Measurements from ENCODE around the gene PSMF1.

Gene PSMF1

DNA sequence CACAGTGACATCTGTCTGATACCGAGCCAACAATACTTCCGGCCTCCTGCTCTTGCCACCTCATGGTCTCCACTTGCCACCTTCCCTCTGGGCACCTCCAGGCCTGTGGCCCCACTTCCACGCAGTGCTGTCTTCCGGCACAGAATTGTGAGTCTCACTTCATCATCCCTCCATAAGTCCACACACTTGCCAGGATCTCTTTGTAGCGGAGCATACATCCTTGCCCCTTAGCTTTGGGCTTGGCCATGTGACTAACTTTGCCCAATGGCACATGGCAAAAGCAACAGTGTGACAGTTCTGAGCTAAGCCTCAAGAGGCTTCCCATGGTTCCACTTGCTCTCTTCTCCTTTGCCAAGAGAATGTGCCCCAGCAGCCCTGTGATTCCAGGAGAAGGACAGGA, 80.3 kb downstream of the PSMF1 start:
- TF ChIP-seq, protein P1, sequence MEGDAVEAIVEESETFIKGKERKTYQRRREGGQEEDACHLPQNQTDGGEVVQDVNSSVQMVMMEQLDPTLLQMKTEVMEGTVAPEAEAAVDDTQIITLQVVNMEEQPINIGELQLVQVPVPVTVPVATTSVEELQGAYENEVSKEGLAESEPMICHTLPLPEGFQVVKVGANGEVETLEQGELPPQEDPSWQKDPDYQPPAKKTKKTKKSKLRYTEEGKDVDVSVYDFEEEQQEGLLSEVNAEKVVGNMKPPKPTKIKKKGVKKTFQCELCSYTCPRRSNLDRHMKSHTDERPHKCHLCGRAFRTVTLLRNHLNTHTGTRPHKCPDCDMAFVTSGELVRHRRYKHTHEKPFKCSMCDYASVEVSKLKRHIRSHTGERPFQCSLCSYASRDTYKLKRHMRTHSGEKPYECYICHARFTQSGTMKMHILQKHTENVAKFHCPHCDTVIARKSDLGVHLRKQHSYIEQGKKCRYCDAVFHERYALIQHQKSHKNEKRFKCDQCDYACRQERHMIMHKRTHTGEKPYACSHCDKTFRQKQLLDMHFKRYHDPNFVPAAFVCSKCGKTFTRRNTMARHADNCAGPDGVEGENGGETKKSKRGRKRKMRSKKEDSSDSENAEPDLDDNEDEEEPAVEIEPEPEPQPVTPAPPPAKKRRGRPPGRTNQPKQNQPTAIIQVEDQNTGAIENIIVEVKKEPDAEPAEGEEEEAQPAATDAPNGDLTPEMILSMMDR (IDR thresholded peaks at IDR 0.05; ENCODE audit: low read depth, low read length) = no peak
- DNase-seq (ENCODE audit: extremely low read depth, low read depth) = no peak

DNA sequence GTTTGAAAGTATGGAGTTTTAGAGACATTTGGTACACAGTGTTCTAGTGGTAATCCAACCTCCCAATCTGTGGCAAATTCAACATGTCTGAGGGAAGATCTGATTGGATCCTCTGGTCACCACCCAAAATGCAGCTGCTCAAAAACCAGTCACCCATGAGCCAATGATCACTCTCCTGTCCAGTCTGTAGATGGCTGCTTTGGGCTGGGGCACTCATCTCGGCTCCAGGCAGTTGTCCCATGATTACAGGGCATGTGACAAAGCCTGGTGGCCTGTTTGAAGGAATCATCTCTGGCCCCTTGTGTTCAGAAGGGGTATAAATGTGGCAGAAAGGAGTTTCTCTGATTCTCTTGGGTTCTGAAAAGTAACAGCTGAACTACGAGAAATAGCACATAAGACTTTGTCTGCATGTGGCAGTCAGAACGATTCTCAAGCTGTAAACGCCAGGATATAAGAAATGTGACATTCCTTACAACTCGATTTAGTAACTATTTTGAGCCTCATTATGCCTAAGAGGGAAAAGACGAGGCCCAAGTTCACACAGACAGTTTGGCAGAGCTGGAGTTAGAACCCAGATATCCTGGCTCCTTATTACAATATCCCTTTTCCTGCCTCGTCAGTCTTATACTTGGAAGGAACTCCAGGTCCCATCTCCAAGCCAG, 80.9 kb downstream of the PSMF1 start:
- TF ChIP-seq, protein P1 (IDR thresholded peaks at IDR 0.05; ENCODE audit: low read depth, low read length) = no peak
- DNase-seq (ENCODE audit: extremely low read depth, low read depth) = no peak

DNA sequence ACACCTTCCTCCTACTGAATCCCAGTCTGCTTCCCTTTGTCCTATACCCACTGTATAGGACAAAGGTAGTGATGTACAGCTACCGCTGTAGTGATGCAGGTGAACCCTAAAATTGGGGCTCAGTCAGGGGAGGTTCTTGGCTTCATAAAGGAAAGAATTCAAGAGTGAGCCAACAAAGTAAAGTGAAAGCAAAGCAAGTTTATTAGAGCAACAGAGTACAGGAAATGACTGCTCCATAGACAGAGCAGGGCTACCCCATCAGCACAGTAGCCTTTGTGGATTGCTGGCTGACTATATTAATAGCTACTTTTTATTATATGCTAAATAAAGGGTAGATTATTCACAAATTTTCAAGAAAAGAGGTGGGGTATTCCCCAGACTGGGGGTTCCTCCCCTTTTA, 81.6 kb downstream of the PSMF1 start:
- TF ChIP-seq, protein P1 (IDR thresholded peaks at IDR 0.05; ENCODE audit: low read depth, low read length) = no peak
- no peak for DNase-seq (ENCODE audit: extremely low read depth, low read depth)

DNA sequence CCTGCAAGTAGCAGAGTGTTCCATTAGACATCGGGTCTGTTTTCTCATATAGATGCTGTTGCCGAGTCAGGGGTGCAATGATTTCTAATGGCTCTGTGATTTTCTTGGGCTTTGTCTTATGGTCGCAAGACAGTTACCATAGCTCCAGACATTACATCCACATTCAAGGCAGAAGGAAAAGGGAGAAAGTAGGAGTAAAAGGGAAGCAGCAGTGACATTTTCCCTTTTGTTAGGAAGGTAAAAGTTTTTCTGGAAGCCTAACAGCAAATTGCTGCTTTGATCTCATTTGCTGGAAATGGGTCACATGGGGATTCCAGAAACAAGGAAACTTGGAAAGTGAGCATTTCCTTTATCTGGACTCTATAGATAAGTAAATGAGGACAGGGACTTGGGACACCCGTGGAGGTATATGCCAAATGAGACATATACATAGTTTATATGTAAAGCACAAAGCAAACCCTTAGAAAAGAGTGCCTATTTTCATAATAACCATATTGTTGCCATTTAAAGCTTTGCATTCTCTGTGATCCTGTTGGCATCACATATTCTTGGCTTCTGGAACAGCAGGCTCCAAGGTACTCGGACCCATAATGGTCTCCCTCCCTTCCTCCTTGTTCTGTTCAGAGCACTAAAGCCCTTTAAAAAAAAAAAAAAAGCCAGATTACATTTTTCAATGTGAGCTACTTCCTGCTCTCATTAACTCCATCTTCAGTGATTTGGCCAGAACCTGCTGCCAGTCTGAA, 84.5 kb downstream of the PSMF1 start, which contains the start of gene C20orf202:
TSS of gene C20orf202 (plus strand) at position 693 of the 743 bp plus-strand sequence. CDS start 132 bp downstream, outside the sequence.
- no peak for DNase-seq (ENCODE audit: extremely low read depth, low read depth)
- TF ChIP-seq, protein P1 (IDR thresholded peaks at IDR 0.05; ENCODE audit: low read depth, low read length) = no peak

DNA sequence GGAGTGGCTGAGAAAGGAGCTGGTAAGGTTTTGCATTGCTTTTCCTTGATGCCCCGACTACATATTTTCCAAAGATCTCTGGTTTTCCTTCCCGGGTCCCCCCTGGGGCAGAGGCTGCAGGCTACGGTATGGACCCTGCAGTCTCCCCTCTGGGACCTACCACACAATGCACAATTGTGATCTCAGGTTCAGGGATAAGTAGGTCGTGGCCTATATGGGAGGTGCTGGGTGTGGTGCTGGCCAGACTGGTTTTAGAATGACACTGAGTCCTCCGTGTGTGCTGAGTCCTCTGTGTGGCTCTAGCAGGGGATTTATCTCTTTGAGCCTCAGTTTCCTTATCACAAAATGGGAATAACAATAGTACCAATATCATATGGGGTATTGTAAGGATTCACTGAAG, 85.2 kb downstream of the PSMF1 start:
- DNase-seq (ENCODE audit: extremely low read depth, low read depth) = no peak
- TF ChIP-seq, protein P1 (IDR thresholded peaks at IDR 0.05; ENCODE audit: low read depth, low read length) = no peak

DNA sequence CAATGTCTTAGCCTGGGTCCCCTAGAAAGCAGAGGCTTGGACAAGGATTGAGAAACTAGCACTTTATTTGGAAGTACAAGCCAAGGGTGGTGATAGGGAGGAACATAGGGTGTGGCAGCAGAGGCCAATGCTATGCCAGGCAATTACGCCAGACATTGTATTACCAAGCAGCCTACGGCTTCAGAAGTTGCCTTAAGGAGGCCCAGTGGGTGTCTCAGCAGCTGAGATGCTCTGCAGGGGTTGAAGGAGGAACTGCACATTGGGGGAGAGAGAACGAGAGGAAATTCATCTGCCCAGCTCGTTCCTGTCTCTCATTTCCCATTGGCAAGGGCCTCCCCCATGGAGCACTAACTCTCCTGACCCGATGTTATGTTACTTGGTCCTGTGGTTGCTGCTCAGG, 85.7 kb downstream of the PSMF1 start:
- no peak for DNase-seq (ENCODE audit: extremely low read depth, low read depth)
- TF ChIP-seq, protein P1 (IDR thresholded peaks at IDR 0.05; ENCODE audit: low read depth, low read length) = no peak

DNA sequence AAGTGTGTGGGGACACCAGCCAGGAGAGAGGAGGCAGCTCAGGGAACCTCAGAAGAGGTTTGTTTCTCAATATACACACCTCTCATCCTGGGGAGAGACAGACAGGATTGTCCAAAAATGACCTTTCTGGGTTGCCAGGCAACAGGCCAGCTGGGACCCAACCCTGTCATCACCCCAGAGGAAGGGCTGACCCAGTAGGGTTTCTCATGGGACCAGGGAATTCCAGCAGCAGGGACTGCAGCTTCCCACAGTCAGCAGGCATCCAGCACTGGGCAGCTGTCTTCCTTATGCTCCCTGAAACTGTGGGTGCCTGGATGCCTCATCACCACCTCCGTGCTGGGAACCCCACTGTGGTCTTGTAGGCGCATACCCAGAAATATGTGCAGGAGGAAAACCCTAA, 86.2 kb downstream of the PSMF1 start:
- no peak for DNase-seq (ENCODE audit: extremely low read depth, low read depth)
- TF ChIP-seq, protein P1 (IDR thresholded peaks at IDR 0.05; ENCODE audit: low read depth, low read length) = no peak
